ENCODE measurements around the gene PUM2. TPM values are rescaled to one million over a fixed set of nuclear protein-coding genes. Genes with fewer than 3 reads are reported as not detected.

Gene PUM2
- total and polyA plus RNA-seq, 2 donors: 48.6 to 128 TPM

DNA sequence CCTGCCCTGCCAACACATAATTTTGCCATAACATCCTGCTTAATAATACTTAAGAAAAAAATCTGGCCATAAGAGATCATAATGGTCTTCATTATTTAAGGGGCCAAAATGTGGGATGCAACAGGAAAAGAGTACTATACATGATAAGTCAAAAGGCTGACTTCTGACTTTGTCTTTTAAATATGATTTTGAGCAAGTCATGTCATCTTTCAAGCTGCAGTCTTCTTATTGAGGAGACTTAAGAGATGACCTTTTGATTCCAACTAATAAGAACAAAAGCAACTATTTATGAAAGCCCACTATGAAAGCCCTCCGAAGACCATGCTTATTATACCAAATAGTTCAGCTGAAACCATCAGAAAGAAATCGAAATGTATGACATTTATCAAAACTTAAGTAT, 41.6 kb downstream of the PUM2 start:
- no peak overlapping the region for H3K4me3 ChIP-seq (ENCODE audit: low read depth, low read length)
- no peak for DNase-seq (ENCODE audit: extremely low spot score)
- 95% methylated on average over 2 of the region's 2 CpGs for WGBS
- H3K4me1 ChIP-seq (ENCODE audit: insufficient read depth): no peaks in the 10 kb centered on the region
- no peak overlapping the region for H3K27ac ChIP-seq (ENCODE audit: low read depth)
- peaks cover 4% of the 10 kb centered on the region for H3K36me3 ChIP-seq (ENCODE audit: insufficient read depth)

DNA sequence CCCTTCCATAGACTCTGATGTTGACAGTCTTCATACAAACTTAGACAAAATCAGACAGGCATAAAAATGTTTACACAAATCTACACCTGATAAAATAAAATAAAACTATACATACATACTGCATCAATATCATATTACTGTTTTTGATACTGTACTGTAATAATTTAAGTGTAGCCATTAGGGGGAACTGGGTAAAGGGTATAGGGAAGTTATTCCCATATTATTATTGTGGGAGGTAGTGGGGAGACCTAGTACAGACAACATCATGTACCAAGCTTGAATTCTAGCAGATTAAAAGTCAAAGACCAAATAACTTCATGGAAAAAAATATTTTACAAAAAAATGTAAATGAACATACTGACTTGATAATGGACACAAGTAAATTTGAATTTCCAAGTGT, 43.3 kb downstream of the PUM2 start:
- Histone ChIP-seq H3K36me3 (ENCODE audit: insufficient read depth) (peaks cover 4% of the 10 kb centered on the region), H3K4me1 (ENCODE audit: insufficient read depth) (no peaks in the 10 kb centered on the region)
- DNase-seq (ENCODE audit: extremely low spot score): no peak

DNA sequence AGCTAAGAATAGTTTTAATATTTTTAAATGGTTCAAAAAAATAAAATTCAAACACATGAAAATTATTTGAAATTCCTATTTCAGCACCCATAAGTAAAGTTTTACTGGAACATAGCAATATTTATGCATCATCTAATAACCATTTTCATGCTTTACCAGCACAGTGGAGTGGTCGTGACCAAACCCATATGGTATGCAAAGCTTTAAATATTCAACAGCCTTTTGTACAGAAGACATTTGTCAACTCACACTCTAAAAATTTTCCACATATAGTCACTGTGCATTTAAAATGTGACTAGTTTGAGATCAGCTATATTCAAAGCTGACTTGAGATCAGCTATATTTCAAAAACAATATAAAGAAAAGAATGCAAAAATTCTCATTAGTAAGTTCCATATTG, 46.2 kb downstream of the PUM2 start:
- DNase-seq (ENCODE audit: extremely low spot score): no peak
- no peak overlapping the region for H3K4me3 ChIP-seq (ENCODE audit: low read depth, low read length)
- no peak overlapping the region for H3K27ac ChIP-seq (ENCODE audit: low read depth)
- peaks cover 4% of the 10 kb centered on the region for H3K36me3 ChIP-seq (ENCODE audit: insufficient read depth)
- no peaks in the 10 kb centered on the region for H3K4me1 ChIP-seq (ENCODE audit: insufficient read depth)
- 80% methylated on average over 1 of the region's 1 CpG for WGBS

More for the DNA sequence above, 43.3 kb downstream of the PUM2 start:
- Histone ChIP-seq H3K27ac (ENCODE audit: low read depth) (no peak overlapping the region), H3K4me3 (ENCODE audit: low read depth, low read length) (no peak overlapping the region)

DNA sequence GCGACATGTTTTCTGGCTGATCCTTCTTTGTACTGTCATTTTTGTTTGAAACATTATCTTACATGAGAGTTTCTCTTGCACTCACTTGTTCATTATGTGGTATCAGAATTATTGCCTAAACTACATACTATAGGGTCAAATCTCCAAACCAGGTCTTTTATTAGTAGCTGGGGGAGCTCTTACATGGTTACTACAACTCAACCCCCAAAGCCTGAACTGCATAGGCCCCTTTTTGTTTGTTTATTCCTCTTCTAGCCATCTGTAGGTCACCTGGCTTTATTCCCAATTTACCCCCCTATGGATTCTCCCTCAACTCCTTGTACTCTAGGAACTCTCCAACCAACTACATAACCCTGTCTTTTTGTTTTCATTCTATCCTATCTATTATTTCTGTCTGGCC, 46.7 kb downstream of the PUM2 start:
- Histone ChIP-seq H3K4me1 (ENCODE audit: insufficient read depth) (no peaks in the 10 kb centered on the region), H3K36me3 (ENCODE audit: insufficient read depth) (peaks cover 4% of the 10 kb centered on the region), H3K4me3 (ENCODE audit: low read depth, low read length) (no peak overlapping the region), H3K27ac (ENCODE audit: low read depth) (no peak overlapping the region)
- no peak for DNase-seq (ENCODE audit: extremely low spot score)
- WGBS: 78% methylated on average over 1 of the region's 1 CpG

DNA sequence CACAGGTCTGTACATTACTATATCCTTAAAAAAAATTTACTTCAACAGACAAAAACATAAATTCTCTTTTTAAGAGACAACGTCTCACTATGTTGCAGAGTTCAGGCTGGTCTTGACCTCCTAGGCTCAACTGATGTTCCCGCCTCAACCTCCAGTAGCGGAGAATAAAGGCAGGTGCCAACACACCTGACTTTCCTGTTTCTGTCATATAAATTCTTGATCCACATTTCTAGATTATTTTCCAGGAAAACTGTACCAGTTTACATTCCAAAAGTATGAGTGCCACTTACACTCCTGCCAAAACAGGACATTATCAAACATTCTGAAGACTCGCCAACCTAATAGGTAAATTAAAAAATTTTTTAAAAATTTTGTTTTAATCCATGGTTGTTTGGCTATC, 48.6 kb downstream of the PUM2 start:
- H3K4me3 ChIP-seq (ENCODE audit: low read depth, low read length): no peak overlapping the region
- no peak for DNase-seq (ENCODE audit: extremely low spot score)
- no peaks in the 10 kb centered on the region for H3K4me1 ChIP-seq (ENCODE audit: insufficient read depth)
- no peak overlapping the region for H3K27ac ChIP-seq (ENCODE audit: low read depth)
- 92% methylated on average over 4 of the region's 4 CpGs for WGBS
- peaks cover 6% of the 10 kb centered on the region for H3K36me3 ChIP-seq (ENCODE audit: insufficient read depth)

DNA sequence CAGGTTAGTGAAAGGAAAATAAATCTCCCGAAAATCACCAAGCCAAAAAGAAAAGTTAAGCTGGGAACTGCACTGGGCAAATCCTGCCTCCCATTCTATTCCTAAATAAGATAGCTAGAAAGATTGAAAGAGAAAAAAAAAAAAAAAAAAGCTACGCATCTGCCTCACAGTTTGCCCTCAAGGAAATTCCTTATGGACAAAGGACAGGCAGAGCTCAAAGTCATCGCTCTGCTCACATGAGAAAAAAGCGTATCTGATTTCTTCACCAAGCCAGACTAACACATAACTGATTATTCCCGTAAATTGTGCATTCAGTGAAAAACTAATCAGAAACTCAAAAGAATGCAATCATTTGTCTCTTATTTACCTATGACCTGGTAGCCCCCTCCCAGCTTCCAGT, 50.0 kb downstream of the PUM2 start:
- Histone ChIP-seq H3K4me3 (ENCODE audit: low read depth, low read length) (no peak overlapping the region), H3K4me1 (ENCODE audit: insufficient read depth) (no peaks in the 10 kb centered on the region), H3K36me3 (ENCODE audit: insufficient read depth) (peaks cover 6% of the 10 kb centered on the region), H3K27ac (ENCODE audit: low read depth) (no peak overlapping the region)
- 93% methylated on average over 5 of the region's 5 CpGs for WGBS
- DNase-seq (ENCODE audit: extremely low spot score): no peak

DNA sequence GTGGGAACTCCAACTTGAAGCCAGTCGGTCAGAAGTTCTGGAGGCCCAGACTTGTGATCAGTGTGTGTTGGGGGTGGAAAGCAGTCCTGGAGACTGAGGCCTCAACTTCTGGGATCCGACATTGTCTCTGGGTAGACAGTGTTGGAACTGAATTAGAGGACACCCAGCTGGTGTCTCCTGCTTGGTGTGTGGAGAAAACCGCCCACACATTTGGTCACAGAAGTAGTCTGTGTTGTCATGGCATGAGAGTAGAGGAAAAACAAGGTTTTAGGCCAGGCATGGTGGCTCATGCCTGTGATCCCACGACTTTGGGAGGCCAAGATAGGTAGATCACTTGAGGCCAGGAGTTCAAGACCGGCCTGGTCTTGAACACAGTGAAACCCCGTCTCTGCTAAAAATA, 51.5 kb downstream of the PUM2 start:
- DNase-seq (ENCODE audit: extremely low spot score): no peak
- peaks cover 5% of the 10 kb centered on the region for H3K36me3 ChIP-seq (ENCODE audit: insufficient read depth)
- H3K27ac ChIP-seq (ENCODE audit: low read depth): no peak overlapping the region
- no peaks in the 10 kb centered on the region for H3K4me1 ChIP-seq (ENCODE audit: insufficient read depth)
- H3K4me3 ChIP-seq (ENCODE audit: low read depth, low read length): no peak overlapping the region
- 86% methylated on average over 6 of the region's 6 CpGs for WGBS

DNA sequence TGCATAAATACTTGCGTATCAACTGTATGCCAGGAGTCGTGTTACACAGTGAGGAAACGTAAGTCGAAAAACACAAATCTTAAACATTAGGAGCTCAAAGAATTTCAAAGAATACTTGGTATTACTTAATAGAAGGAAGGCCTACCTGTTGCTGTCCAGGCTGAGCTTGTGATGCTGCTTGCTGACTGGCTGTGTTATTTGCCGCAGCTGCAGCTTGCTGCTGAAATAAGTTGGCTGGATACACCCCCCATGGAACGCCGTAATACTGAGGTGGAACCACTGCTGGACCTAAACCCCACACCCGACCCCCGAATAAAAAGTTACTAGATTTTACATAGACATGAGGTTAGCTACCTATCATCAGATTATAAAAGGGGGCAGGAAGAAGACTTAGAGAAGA, 56.4 kb downstream of the PUM2 start:
- no peak for DNase-seq (ENCODE audit: extremely low spot score)
- Histone ChIP-seq H3K27ac (ENCODE audit: low read depth) (no peak overlapping the region), H3K4me1 (ENCODE audit: insufficient read depth) (no peaks in the 10 kb centered on the region), H3K36me3 (ENCODE audit: insufficient read depth) (peaks cover 5% of the 10 kb centered on the region), H3K4me3 (ENCODE audit: low read depth, low read length) (no peak overlapping the region)
- 95% methylated on average over 9 of the region's 9 CpGs for WGBS

DNA sequence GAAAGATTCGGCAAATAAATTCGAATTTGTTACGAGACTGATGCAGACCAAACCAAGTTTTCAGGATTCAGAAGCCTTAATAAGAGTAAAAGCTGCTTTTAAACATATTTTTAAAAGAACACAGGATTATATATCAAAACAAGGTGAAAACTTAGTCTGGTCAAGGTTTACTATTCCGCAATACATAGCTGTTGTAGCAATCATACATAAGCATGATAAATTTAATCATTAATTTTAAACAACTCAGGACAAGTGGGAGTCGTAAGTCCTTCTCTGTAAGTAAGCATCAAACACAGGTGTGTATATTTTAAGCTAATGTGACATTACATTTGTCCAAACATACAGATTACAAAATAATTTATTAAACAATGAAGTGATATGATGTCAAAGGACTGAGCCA, 57.7 kb downstream of the PUM2 start:
- no peak for DNase-seq (ENCODE audit: extremely low spot score)
- H3K36me3 ChIP-seq (ENCODE audit: insufficient read depth): peaks cover 3% of the 10 kb centered on the region
- H3K27ac ChIP-seq (ENCODE audit: low read depth): no peak overlapping the region
- H3K4me3 ChIP-seq (ENCODE audit: low read depth, low read length): no peak overlapping the region
- WGBS: 96% methylated on average over 5 of the region's 5 CpGs
- no peaks in the 10 kb centered on the region for H3K4me1 ChIP-seq (ENCODE audit: insufficient read depth)

DNA sequence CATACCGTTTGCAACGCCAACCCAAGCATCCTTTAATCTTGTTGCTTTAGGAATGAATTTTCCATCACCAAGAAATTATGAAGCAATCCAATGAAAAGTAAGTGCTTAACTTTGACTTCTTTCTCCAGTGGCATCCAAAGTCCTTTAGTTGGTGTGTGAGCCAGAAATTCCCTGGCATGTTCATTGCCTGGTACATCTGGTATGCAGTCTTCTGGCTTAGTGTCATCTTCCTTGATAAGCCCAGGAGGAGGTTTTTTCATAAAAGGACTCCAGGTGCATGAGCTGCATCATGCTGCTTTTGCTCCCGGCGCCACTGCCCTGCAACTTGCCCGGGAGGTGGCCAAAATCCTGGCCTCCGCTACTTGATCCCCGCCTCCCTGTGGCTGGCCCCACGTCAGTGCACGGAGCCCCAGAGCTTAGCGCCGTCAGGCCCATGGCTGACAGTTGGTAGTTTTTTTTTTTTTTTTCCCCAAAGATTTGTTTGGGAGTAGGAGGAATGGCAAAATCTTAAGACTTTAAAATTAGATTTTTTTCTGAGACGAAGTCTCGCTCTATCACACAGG, 58.7 kb downstream of the PUM2 start:
- no peak overlapping the region for H3K27ac ChIP-seq (ENCODE audit: low read depth)
- peaks cover 2% of the 10 kb centered on the region for H3K36me3 ChIP-seq (ENCODE audit: insufficient read depth)
- 96% methylated on average over 13 of the region's 13 CpGs for WGBS
- H3K4me1 ChIP-seq (ENCODE audit: insufficient read depth): no peaks in the 10 kb centered on the region
- no peak for DNase-seq (ENCODE audit: extremely low spot score)
- H3K4me3 ChIP-seq (ENCODE audit: low read depth, low read length): no peak overlapping the region

DNA sequence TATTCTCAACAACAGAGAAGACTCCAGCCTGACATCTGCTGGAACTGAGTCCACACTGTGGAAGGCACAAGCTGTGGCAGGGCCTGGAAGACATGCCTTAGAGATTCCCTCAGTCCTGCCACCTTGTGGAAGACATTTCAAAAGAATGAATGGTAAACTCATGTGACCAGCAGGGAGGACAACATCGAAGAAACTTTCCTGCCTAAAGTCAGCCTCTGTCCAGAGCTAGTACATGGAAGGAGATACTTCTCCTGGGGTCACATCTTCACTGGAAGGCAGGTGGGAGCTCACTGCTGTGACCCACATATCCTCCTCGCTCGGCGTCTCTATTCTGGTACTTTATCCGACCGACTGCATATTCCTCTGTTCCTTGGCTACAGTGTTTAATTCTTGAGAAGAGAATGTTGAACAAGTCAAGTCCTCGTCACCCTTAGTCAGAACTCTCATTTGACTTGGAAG, 59.5 kb downstream of the PUM2 start:
- Histone ChIP-seq H3K4me3 (ENCODE audit: low read depth, low read length) (no peak overlapping the region), H3K27ac (ENCODE audit: low read depth) (no peak overlapping the region), H3K36me3 (ENCODE audit: insufficient read depth) (peaks cover 2% of the 10 kb centered on the region), H3K4me1 (ENCODE audit: insufficient read depth) (no peaks in the 10 kb centered on the region)
- WGBS: 75% methylated on average over 7 of the region's 7 CpGs
- DNase-seq (ENCODE audit: extremely low spot score): peak; percentile 23

DNA sequence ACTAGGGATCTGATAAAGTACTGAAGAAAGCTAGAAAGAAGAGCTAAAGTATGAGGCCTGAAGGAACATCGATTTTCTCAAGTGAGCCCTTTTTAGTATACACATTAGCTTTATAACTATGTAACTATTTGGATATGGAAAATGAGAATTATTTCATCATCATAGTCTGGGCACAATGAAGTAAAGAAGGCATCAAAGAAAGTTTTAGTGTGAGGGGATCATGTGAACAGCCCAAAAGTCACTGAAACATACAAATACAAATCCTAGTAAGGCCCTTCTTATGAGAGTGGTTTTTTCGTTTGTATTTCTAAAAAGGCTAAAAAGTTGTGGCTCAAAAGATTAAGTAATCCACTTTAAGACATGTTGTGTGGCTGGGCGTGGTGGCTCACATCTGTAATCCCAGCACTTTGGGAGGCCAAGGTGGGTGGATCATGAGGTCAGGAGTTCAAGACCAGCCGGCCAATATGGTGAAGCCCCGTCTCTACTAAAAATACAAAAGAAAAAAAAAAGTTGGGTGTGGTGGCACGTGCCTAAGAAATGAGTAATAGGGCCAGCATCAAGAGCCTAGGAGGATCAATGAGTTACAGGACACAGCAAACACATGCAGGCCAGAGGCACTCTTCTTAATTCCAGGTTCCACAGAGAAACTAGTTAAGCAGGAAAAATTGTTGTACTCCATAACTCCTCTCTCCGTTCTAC, 61.9 kb downstream of the PUM2 start:
- DNase-seq (ENCODE audit: extremely low spot score): no peak
- 66% methylated on average over 7 of the region's 7 CpGs for WGBS
- no peaks in the 10 kb centered on the region for H3K4me1 ChIP-seq (ENCODE audit: insufficient read depth)
- no peaks in the 10 kb centered on the region for H3K36me3 ChIP-seq (ENCODE audit: insufficient read depth)
- no peak overlapping the region for H3K4me3 ChIP-seq (ENCODE audit: low read depth, low read length)
- peak overlapping the region; percentile 23 for H3K27ac ChIP-seq (ENCODE audit: low read depth)

DNA sequence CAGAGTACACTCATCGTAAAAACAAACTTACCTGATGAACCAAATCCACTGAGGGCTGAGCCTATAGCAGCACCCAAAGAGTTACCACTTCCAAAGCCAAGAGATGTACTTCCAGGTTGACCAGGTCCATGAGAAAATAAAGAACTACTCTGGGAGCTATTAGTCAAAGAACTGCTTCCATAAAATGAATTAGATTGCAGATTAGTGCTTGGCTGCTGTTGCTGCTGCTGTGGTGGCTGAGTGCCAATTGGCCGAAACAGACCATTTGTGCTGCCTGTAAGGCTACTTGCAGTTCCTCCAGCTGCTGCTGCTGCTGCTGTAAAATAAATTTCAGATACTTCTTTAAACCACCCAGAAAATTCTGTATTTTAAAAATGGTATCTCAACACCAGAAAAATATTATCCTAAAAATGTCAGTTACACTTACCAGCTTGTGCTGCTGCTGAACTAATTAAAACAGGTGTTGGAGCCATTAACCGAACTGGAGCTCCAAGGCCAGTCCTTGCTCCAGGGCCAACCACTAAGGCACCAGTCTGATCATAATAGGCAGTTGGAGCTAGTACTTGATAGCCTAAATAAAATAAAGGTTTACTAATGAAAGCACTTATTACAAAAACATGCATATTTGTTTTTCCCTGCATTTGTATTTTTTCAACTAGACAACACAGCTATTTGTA, 67.6 kb downstream of the PUM2 start:
- H3K36me3 ChIP-seq (ENCODE audit: insufficient read depth): peaks cover 3% of the 10 kb centered on the region
- 68% methylated on average over 3 of the region's 3 CpGs for WGBS
- peak; percentile 53 for DNase-seq (ENCODE audit: extremely low spot score)
- H3K27ac ChIP-seq (ENCODE audit: low read depth): no peak overlapping the region
- H3K4me1 ChIP-seq (ENCODE audit: insufficient read depth): no peaks in the 10 kb centered on the region
- H3K4me3 ChIP-seq (ENCODE audit: low read depth, low read length): no peak overlapping the region

DNA sequence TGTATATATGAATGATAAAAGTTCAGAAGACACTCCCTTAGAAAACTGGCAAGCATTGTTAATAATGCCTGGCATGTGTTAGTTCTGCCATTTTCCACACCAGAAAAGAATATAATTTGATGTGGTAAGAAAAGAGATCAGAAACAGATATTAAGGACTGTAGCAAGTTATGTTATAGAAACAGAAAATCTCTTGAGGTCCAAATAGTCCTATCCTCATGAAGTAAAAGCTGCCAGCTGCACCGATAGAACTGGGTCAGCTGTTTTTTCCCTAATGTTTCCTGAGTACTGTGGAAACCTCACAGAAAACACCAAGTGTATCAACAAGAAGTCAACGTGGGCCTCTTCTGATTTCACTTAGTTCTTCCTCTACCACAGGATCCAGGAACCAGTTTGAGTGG, 68.8 kb downstream of the PUM2 start:
- WGBS: 67% methylated on average over 2 of the region's 2 CpGs
- no peak for DNase-seq (ENCODE audit: extremely low spot score)
- Histone ChIP-seq H3K4me1 (ENCODE audit: insufficient read depth) (no peaks in the 10 kb centered on the region), H3K4me3 (ENCODE audit: low read depth, low read length) (no peak overlapping the region), H3K36me3 (ENCODE audit: insufficient read depth) (peaks cover 3% of the 10 kb centered on the region), H3K27ac (ENCODE audit: low read depth) (no peak overlapping the region)

Data from urinary bladder (tissue), 4 donors.